HG03135 (cell line): ENCODE measurements around the gene SOS2.
"Not testable (repeated sequence)": the region's sequence is repeated elsewhere in the genome, so short reads cannot be mapped to it uniquely, and the experiment has no call there.

Experiments
- ATAC-seq: cut with Tn5 transposase; IDR thresholded peaks from one replicate; pipeline ENCODE4 v1.9.1; 2021; ENCODE audit warnings: mild to moderate bottlenecking, moderate library complexity; ENCODE audit not compliant: unreplicated experiment

The SOS2 gene

DNA sequence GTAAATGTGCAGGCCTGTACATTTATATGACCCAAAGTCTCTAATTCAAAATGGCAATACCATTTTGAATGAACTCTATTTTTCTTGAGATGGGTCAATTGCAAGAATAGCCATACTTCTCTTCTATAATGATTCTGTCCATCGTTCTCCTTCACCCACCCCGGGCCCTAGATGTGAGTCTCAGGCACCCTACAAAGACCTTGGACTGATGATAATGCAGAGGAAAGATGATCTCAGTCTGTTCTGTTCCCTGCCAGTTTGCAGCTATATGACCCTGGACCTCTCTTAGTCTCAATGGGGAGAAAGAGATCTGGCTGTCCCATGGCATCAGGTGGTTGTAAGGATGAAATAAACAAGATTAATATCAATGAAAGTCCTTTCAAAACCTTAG, 145.1 kb downstream of the SOS2 start:
- ATAC-seq: no peak

DNA sequence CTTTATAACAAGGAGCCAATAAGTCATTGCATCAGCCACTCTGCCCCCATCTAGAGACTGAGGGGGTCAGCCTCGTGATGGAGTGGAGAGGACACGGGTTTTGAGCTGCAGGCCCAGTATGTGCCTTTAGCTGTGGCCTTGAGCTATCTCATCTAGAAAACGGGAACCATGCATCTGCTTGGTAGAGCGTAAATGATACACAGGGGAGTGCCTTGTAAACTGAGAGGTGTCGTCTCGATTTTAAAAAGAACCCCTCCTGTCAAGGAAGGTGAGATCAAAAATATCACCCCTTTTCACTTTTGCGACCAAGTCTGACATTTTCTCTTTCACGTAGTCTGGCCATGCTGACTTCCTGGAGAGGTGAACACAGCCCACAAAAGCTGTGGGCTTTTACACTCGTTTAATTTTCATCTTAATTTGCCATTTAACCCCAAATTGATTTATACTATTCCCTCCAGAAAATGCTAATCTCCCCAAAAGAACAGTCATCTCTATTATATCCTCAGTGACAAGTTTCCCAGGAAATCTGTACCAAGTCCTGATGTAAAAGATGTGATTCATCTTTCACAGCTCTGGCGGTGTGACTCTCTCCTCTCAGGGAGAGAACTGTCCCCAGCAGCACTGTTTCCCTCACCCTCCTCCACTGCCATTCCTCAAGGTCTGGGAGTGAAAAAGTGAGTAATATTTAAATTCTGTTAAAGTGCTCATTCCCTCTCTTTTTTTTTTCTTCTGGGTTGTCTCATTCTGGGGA, 145.6 kb downstream of the SOS2 start:
- ATAC-seq: peak; percentile 49

DNA sequence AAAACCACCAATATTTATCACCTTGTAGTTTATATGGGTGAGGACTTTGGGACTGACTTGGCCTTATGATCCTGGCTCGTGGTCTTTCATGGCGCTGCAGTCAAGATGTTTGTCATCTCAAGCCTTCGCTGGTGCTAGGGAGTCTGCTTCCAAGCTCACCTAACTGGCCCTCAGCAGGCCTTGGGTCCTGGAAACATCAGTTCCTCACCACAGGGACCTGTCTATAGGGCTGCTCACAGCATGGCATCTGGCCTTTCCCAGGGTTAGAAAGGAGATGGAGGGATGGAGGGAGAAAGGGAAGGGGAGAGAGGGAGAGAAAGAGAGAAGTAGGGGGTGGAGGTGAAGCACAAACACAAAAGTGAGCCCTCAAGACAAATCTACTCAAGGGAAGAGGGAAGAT, 146.7 kb downstream of the SOS2 start:
- no peak for ATAC-seq

DNA sequence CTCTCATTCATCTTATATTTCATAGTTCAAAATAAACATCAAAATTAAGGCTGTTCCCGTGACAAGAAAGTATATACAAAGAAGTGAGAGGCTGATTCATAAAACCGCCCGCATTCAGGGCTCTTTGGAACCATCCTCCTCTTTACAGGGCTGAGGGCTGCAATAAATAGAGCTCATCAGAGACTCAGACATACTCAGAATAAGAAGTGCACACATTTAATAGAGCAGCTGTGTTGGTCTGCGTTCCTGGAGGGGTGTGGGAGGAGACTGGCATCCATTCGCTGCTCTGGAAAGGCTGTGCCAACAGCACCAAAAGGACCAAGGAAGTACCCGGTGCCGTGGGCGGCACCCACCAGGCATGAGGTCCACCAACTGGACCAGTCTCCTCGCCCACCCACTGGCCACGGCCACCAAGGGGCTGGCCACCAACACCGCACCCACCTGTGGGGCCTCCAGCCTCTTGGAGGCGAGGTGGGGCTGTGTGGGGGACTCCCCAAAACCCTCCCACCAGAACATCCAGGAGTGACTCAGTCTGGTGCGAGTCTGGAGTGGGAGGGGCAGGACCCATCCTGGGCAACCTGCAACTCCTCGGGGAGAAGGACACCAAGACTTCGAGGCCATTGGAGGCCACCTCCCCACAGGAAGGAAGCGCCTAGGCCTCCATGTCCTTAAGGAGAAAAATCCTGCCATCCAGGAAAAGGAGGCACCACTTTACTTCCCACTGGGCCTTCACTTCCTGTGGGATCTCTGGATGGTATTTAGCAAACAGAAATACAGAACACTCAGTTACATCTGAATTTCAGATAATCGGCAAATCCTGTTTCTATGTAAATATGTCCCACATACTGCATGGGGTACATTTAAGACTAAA, 147.7 kb downstream of the SOS2 start:
- ATAC-seq: peak; percentile 45

DNA sequence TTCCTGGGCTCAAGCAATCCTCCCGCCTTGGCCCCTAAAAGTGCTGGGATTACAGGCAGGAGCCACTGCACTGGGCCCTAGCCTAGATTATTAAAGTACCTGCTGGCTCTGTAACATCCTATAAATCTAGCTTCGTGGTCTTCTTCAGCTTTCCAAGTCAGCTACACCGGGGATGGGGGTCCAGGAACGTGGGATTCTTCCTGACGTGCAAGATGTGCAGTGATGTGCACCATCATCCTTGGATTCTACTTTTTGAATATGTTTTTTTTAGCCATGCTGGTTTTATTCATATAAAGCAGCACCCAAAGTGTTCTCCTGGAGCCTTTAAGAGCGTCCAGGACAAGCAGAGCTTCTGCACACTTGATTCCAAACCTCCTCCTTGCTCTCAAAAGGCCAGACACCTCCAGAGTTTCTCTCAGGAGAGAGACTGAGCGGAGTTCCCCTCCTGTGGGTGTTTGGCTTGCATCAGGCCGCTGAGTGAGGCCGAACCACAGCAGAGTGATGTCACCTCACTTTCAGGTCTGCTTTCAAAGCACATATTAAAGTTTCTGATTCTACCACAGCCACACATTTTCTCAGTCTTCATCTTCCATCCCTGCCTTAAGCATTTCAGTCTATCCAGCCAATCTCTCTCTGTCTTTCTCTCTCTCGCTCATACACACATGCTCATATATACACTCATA, 148.5 kb downstream of the SOS2 start:
- peak; percentile 58 for ATAC-seq

DNA sequence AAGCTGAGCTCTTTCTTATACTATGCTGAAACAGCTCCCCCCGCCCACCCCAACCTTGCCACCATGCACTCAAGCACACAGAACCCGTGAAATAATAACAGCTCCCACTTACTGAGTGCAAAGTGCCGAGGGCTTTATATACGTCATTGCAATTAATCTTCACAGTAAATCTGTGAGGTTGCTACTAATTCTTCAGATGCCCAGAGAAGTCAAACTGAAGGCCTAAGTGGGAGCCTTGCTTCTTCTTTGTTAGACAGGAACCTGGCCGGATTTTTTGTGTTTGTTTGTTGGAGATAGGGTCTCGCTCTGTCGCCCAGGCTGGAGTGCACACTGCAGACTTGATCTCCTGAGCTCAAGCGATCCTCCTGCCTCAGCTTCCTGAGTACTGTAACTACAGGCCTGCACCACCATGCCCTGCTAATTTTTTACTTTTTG, 149.1 kb downstream of the SOS2 start:
- no peak for ATAC-seq

DNA sequence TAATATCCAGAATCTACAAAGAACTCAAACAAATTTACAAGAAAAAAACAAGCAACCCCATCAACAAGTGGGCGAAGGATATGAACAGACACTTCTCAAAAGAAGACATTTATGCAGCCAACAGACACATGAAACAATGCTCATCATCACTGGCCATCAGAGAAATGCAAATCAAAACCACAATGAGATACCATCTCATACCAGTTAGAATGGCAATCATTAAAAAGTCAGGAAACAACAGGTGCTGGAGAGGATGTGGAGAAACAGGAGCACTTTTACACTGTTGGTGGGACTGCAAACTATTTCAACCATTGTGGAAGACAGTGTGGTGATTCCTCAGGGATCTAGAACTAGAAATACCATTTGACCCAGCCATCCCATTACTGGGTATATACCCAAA, 152.3 kb downstream of the SOS2 start:
- not testable (repeated sequence) for ATAC-seq

DNA sequence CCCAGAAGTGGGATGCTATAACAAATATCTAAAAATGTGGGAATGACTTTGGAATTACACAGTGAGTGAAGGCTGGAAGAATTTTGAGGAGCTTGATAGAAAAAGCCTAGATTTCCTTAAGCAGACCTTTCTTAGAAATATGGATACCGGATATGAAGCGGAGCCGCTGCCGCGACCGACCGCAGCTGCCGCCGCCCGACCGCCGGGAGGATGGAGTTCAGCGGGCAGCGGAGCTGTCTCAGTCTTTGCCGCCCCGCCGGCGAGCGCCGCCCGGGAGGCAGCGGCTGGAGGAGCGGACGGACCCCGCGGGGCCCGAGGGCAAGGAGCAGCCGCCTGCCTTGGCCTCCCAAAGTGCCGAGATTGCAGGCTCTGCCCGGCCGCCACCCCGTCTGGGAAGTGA, 157.7 kb downstream of the SOS2 start:
- ATAC-seq: not testable (repeated sequence)

DNA sequence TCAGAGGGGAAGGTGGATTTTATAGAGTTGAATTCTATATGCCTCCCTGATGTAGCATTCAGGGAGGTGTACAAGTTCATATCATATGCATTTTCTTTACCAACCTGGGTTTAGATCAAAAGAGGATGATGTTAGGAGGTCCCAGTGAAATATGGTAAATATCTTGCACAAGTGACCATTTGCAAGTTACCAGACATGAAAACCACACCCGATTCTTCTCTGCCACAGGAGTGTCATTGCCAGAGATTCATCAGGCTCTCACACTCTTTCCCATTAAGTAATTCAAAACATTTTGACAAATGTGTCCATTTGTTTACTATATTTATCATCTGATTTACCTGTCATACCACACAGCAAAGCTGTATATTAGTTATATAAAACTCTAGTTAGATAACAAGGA, 159.0 kb downstream of the SOS2 start:
- no peak for ATAC-seq

DNA sequence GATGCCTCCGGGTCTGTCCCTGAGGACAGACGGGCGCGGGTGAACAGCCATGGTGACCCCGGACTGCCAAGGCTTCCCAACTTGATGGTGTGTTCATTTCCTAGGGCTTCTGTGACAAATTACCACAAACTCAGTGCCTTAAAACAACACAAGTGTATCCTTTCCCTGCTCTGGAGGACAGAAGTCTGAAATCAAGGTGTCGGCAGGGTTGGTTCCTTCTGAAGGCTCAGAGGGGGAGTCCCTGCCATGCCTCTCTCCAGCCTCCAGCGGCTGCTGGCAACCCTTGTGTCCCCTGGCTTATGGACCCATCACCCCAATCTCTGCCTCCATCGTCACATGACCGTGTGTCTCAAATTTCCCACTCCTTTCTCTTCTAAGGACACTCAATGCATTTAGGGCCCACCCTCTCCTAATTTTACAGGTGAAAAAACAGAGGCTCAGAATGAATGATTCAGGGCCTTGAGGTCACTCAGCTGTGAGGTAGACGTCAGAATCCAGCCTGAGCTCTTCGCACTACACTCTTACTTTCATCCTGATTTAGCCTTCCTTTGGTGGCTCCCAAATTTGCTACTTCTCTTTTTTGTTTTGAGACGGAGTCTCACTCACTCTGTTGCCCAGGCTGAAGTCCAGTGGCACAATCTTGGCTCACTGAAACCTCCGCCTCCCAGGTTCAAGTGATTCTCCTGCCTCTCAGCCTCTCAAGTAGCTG, 160.4 kb downstream of the SOS2 start:
- no peak for ATAC-seq

DNA sequence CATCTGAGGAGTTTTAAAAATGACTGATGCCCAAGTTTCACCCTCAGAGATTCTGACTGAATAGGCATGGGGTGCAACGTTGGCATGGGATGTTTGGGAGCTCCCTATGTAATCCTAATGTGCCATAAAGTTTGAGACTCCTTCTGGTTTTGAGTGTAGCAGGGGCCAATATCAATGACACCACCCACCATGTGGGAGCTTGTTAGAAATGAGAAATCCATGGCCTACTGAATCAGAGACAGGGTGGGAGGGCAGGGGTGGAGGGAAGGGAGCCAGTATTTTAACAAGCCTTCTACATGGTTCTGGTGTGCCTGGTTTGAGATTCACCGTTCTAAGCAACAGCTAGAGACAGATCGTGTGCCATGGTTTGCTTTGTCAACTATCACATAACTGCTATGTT, 161.1 kb downstream of the SOS2 start:
- no peak for ATAC-seq

DNA sequence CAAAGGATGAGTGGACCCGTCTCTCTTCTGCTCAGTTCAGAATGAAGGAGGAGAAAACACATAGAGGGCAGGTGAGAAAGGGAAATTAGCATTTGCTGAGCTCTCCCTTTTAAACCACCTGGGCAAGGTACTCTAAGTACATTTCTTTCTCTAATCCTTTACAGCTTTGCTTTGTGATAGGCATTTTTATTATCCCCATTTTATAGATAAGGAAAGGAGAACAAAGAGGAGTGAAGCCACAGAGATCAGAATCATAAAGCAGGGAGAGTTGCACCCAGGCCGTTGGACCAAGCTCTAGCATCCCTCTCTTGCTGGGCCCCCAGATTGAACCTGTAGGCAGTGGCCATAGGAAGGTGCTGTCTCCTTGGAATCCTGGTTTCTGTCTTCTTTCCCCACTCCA, 162.1 kb downstream of the SOS2 start:
- ATAC-seq: no peak

DNA sequence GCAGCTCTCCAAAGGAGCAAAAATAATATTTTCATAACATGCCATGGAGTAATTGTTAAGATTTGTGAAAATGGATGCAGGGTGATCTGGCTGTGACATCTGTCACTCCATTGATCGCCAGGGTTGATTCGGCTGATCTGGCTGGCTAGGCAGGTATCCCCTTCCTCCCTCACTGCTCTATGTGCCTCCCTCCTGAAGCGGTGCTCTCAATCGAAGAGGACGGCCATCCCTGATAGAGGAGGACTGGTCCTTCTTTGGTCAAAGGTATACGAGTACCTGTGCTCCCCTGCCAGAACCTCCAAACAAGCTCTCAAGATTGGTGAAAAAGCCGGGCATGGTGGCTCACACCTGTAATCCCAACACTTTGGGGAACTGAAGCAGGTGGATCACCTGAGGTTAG, 162.9 kb downstream of the SOS2 start:
- no peak for ATAC-seq

DNA sequence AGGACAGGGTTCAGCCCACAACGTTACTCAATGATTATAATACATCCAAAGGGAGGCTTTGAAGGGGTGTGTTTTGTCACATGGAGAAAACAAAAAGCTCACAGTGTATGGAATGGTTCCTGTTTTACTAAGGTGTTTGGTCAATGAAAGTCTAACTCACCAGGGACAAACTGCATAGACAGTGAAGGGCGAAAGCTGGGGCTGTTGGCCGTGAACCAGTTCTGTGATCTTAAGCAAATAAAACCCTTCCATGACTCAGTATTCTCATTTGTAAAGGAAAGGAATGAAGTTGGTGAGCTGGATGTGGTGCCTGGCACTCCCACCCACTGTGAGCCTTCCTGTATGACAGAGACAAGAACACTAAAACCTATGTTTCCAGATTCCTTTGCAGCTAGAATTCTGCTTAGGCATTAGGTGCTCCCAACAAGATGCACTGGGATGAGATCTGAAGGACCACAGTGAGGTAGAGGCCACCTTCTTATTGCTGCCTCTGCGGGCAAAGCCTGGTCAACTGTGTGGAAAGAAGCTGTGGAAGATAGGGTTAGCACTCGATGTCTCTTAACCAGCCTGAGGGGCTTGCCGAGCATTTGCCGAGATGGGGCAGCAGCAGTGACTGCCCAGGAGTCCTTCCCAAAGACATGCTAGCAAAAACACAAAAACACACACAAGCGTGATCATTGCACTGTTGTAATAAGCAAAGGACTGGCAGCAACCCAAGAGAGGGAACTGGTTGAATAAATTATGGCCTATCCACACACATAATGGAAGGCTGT, 163.5 kb downstream of the SOS2 start:
- no peak for ATAC-seq
